GM12891 (cell line): ENCODE measurements around the gene PLEKHA8.

ENCODE experiments used
- POLR2AphosphoS5 ChIP-seq: IDR thresholded peaks from 2 replicates; pipeline ENCODE4 v1.6.1; 2011; ENCODE audit warnings: low read depth, low read length, control low read depth
- TAF1 ChIP-seq: IDR thresholded peaks from 2 replicates; pipeline ENCODE4 v1.6.1; 2011; ENCODE audit warnings: low read depth, low read length, control low read depth

- no peak for TF ChIP-seq POLR2AphosphoS5
- TF ChIP-seq TAF1: no peak
Observed at GRCh38 chr7:29987811-29988317, 40.3 kb upstream of the PLEKHA8 start.
